Activated CD4-positive, alpha-beta T cell treated with anti-CD3 and anti-CD28 coated beads, Interleukin-2, Interleukin-6, amounts not matched to agents 100 ng/mL and 50 ng/mL, durations not matched to agents 16 hours and 8 hours (primary cell): Measurements from ENCODE around the gene KCNT1.

Experiments
- DNase-seq: peaks from one replicate; pipeline ENCODE4 v3.0.0-alpha.2; 2020

The KCNT1 gene

DNA sequence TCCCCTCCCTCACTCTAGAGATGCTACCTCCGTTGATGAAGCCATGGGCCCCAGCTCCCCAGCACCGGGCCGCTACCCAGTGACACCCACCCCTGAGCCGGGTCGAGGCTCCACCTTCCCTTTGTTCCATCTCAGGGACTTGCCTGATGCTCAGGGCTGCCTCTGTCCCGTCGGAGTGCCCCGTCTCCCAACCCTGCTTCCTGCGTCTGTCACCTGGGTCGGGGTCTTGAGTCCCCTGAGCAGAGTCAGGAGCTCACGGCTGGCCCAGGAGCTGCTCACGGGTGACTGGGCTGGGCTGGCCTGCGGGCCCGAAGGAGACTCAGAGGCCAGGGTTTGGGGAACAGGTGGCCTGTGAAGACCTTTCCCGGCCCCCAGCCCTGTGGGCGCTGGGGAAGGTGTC, 85.3 kb downstream of the KCNT1 start:
- no peak for DNase-seq

DNA sequence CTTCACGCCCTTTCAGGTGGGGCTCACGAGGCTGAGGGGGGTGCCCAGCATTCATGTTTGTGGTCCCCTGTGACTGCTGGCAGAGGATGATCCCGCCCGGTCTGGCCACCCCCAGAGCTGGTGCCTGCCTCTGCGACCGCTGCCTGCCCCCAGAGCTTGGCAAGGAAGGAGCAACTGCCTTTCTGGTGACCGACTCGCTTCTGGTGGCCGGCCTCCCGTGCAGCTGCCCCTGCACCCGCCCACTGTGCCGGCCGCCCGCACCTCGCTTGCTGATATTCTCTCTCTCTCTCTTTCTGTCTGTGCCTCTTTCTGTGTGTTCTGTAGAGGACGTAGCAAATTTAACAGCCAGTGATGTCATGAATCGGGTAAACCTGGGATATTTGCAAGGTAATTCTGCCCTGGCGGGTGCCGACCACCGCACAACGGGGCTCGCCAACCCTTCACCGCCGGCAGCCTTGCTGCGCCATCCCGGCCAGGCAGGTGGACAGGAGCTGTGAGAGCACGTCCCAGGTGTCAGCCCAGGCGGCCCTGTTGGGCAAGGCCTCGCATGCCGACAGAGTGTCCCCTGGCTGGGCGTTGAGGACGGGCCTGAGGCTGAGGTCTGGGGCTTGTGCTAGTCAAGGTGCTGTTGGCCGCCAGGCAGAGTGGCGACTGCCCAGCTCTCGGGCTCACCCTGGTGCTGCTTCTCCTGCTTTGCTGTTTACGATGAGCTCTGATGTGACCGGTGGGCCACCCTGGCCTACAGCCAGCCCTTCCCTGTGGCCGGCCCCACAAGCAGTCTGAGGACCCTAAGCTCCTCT, 86.0 kb downstream of the KCNT1 start:
- DNase-seq: no peak

DNA sequence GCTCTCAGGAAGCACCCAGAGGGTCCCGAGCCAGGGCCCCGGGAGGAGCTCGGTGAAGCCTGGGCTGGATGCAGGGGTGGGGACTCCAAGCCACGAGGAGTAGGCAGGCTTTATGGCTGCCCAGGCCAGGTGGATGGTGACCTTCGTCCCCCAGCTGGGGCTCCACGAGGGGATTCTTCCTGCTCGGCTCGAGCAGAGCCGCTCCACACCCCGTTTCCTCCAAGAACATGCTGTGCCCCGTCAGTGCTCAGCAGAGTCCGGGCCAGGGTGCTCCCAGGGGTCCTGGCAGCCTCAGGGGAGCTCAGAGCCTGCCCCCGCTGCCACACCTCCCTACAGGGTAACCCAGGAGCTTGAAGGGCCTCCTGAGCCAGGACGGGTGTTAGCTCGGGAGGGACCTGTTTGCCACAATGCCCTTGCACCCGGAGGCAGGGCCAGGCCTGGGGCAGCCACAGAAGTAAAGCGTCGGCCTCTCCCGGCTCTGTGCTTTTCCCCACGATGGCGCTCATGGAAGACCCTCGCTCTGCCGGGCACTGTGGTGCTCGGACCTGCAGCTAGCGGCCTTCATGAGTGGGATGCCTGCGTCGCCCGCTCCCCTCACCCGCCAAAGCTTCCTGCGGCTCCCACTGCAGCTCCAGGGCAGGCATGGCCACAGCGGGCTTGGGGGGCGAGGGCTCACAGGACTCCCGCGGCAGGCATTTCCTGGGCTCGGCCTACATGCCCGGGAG, 86.8 kb downstream of the KCNT1 start:
- DNase-seq: no peak

DNA sequence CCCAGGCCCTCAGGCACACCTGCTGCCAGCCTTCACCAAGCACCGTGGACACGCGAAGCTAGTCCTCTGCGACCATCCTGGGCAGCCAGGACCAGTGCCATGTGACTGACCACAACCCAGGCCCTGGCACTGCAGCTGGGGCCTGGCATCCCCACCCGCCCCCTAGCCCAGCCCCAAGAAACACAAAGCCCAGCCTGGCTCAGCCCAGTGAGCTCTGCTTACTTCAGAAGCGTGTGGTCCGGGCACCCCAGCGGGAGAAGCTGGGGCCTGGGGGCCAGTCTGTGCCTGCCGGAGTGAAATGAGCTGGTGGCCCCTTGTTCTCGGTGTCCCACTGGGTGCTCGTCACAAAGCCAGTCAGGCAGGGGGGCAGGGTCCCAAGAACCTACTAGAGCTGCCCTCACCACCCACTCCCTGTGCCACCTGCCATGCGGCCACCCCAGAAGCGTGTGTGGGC, 87.9 kb downstream of the KCNT1 start:
- no peak for DNase-seq

DNA sequence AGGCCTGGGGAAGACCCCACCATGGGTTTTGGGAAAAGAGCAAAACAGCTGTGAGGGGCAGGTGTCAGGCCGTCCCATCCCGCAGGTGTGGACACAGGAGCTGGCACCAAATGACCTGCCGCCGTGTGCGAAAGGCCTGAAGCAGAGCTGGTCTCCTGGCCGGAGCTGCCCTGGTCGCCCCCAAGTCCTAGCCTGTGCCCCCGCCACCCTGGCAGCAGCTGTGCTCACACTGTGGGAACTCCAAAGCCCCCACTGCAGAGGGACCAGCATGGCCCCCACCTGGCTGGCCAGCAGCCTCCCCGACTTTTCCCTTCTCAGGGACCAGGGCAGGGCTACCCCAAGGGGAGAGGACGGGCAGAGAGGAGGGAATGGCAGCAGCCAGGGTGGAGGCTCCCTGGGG, 88.4 kb downstream of the KCNT1 start:
- no peak for DNase-seq

DNA sequence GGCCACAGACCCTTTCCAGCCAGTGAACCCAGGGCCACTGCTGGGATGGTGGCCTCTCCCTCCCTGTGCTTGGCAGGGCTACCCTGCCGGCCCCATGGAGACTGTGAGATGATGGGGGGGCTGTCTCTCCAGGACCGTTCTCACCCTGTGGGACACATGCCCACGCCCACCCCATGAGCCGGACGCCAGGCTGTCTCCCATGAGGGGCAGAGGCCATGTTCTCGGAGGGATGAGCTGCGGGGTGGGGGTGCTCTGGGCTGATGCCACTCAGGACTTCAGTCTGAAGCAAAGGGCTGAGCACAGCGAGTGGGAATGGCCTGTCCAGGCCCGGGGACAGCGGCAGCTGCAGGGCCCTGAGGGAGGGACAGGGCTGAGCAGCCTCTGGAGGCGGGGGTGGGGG, 88.9 kb downstream of the KCNT1 start:
- DNase-seq: no peak

DNA sequence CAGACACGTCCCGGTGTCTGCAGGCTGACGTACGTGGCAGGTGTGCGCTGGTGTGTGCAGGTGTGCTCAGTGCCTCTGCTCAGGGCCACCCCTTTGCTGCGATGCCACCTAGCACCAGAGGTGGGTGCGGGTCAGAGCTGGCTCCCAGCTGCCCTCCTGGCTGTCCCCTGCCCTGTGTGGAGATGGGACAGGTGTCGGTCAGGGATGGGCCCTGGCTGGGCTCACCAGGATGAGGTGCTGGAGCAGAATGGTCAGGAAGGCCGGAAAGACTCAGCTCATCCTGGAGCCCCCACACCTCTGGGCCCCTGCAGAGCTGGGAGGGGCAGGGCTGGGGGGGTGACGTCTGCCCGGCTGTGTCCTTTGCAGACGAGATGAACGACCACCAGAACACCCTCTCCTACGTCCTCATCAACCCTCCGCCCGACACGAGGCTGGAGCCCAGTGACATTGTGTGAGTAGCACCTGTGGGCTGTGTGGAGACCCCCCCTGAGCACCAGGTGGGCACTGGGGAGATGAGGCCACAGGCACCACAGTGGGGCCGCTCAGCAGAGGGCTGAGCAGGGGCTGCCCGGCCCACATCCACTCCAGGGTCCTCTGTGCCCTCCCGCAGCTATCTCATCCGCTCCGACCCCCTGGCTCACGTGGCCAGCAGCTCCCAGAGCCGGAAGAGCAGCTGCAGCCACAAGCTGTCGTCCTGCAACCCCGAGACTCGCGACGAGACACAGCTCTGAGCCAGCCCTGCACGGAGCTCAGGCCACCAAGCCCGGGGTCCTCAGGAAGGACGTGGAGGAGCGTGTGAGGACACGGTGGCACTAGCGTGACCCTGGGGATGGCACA, 89.7 kb downstream of the KCNT1 start:
- no peak for DNase-seq

DNA sequence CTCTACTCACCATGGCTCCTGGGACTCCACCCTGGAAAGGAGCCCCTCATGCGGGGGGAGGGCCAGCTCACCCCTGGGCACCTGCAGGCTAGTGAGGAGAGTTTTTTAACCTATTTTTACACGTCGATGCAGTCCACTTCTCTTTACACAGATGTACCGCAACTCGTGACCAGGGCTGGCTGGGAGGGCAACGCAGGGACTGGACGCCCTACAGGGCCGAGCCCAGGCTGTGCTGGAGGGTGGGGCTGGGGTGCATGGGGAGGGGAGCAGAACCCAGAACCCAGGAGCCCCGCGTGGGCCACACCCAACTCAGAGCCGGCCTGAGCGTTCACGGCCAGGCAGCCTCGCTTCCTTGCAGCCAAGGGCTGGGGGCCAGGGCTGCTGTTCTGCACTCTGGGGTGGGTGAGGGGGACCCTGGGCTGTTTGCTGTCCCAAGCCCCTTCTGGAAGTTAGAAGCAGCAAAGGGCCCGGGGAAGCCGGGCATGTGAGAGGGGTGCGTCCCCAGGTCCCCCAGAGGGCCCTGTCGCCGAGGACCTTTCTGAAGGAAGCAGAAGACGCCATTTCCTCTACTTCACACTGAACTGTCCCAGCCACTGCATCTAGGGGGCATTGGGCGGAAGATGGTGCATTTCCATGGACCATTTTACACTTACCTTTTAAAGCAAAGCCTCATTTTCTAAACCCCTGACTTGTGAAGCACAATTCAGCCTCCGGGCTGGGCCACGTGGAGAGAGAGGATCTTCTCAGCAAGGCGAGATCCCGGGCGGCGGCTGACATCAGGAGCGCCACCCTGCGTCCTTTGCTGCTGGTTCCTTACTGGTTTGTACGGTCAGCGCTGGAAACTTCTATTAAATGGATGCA, 90.5 kb downstream of the KCNT1 start:
- no peak for DNase-seq

DNA sequence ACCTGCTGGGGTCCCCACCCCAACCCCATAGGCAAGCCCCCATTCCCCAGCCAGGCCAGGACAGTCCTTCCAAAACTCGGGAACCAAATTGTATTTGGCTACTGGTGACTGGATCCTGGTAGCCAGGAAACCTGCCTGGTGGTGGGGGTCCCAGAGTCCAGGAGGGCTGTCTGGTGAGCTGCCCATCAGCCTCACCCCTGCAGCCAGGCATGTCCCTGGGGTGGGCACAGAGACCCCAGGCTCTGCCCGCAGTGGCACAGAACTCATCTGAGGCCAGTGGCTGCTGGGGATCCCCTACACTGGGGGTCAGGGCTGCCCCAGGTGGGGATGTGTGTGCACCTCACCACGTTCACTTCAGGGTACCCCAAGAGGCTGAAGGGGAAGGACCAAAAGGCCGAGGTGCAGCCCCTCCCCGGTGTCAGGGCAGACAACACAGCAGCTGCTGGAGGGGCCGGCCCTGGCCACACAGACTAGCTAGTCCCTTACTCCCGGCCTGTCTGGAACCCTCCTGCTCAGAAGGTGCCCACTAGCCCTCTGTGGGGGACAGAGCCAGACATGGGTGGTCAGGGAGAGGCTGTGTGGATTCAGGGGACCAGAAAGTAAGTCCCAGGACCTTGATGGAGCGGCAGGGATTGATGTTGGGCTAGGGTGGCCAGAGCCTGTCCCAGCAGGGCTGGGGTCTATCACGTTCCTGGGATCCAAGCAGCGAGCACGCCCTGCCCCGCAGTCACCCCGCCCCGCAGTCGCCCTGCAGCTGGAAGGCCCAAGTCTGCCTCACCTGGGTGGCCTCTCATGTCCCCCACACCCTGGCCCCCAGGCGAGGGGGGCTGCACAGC, 91.5 kb downstream of the KCNT1 start:
- DNase-seq: no peak

DNA sequence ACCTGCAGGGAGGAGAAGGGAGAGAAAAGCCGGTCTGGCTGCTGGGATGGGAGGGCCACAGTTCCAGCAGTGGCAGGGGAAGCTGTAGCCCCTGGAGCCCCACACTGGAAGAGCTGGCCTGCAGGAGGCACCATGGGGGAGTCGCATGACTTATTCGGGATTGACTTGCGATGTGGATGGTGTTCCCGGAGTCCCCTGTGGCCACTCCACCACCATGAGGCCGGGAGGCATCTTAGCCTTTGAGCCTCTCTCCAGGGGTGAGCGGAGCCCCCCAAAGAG, 92.0 kb downstream of the KCNT1 start:
- DNase-seq: no peak

DNA sequence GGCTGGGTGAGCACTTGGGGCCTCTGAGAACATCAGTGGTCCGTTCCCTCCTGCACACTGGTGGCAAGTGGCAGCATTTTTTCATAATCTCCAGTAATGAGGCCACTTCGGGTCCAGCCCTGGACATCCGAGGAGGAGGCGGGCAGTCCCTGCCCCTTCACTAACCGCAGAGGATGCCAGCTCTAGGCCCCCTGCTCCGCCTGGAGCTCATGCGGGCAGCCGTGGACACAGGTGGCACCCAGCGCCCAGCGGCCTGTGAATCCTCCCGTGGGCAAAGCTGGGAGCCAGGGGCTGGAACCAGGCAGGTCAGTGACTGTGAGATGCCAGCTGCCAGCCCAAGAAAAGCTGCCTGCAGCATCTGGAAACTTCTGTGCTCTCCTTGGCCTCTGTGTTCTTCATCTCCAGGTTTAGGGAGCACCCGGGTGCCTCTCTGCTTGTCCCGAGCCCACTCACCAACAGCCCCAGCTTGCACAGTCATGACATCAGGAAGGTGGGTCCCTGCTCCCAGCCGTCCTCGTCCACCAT, 92.4 kb downstream of the KCNT1 start:
- no peak for DNase-seq

DNA sequence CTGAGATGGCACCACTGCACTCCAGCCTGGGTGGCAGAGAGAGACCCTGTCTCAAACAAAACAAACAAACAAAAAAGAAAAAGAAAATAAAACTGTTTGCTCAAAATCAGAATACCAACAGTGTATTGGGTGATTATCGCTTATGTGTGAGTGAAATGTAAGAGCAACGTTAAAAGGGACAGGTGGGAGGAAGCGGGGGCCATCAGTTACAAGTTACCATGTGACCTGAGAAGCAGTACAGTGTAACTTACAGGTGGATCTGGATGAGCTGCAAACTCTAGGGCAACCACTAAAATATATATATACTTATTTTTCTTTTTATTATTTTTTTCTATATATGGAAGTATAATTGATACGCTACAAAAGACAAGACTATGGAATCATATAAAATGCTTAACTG, 93.4 kb downstream of the KCNT1 start:
- no peak for DNase-seq

DNA sequence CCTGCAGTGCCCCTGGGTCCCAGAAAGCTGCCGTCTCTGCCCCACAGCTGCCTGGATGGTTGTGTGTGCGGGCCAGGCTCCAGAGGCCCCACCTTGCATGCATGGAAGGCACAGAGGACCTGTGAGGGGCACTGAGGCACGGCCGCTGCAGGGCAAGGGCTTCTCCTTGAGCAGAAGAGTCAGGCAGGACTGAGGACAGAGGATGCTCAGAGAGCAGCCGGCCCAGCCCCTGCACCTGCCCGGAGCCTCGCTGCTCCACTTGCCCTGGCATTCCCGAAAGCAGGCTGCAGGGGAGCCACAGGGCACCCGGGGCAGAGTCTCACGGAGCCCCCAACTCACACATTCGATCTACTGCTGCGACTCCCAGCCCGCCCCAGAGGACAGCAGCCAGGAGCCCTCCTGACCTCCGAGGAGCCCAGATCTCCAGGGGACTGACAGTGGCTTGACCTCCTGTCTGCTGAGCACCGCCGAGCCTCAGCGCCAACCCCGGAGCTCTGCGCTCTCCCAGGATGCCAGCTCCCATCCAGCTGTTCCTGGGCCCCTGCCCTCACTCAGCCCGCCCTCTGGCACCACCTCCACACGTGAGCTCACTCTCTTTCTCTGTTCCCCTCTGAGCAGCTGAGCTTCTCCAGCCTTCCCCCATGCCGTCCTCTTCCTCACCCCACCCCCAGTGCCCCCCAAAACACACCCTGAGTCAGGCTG, 95.0 kb downstream of the KCNT1 start:
- DNase-seq: no peak

DNA sequence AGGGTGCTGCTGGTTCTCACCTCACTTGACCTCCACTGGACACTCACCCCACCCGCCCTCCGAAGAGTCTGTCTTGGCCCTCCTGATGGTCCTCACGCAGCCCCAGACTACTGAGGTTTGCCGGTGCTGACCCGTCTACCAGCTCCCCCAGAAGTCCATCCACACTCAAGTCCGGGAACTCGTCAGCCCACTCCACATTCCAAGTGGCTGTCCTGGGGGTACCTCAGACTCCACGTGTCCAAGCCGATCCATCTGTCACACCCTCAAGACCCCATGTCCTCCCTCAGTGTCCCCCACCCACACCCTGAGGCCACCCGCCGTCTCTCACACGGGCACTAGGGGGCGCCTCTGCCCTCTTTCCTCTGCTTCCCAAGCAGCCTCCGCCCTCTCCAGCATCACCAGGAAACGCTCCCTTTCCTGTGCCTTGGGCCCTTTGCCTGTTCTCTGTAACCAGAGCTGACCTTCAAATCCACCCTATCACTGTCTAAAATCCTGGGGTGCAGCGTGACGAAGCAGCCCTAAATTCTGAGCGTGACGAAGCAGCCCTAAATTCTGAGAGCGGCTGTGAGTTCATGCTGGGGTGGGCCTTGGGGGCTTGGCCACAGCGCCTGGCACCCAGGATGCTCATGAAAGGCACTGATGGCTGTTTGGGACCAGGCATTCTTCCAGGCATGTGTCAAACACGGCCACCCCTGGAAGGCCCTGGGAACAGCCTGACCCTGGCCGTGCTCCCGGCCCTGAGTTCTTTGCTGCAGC, 95.7 kb downstream of the KCNT1 start:
- DNase-seq: peak; percentile 43

DNA sequence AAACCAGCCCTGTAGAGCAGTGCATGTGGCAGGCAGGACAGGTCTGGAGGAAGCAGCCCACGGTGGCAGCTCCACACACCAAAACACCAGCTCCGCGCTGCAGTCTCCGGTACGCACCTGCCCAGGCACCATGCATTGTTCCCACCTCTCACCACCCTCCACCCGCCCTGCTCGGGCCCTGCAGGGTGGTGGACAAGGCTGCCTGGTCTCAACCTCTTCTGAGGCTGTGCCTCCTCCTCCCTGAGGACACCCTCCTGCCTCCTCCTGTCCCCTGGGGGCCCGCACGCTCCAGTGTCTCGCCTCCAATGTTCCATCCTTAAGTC, 96.2 kb downstream of the KCNT1 start:
- DNase-seq: no peak

DNA sequence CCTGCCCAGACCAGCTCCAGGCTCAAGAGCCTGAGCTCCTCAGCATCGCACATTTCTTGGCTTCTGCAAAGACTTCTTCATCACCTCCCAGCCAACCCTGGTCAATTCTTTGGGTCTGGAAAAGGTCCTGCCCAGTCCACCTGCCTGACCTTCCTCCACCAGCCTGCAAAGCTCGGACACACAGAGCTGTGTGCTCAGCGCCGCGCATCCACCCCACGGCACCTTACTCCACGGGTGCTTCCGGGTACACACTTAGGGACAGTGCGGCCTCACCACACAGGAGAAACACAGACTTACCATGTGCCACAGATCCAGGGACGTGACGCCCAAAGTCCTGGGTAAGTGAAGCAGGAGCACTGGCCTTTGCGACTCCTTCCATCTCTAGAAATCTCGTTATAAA, 97.3 kb downstream of the KCNT1 start:
- DNase-seq: no peak

DNA sequence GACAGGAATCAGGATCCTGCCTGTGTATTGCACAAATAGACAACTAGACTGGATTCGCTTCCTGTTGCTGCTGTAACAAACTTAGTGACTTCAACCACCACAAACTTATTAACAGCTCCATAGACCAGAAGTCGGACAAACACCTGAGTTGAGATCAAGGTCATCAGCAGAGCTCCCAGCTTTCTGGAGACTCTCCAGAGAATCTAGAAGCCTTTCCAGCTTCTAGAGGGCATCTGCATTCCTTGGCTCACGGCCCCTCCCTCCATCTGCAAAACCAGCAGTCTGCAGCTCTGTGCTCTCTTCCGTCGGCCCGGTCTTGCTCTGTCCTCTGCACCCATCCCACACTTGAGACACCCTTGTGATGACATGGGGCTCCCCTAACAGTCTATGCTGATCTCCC, 99.1 kb downstream of the KCNT1 start:
- DNase-seq: no peak

DNA sequence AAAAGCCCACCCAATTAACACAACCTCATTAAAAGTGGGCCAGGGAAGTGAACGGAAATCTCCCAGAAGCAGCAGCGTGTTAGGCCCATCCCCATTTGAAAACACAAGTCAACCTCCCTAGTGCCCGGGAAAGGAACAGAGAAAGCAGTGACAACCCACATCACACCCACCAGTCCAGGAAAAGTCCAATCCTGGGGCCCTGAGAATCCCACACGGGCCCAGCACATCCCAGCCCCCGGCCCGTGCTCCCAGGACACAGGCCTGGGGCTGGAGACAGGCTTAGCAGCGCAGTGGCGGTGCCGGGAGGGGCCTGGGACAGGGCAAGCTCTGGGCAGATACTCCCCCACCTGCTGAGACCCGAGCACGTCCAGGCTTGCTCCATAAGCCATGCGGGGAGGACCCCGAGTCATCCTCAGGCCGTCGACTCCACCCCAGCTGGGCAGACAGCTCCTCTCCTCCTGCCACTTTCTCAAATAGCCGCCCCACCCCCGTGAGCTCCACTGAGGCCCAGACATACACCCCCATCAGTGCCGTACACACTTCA, 101.0 kb downstream of the KCNT1 start:
- DNase-seq: no peak

DNA sequence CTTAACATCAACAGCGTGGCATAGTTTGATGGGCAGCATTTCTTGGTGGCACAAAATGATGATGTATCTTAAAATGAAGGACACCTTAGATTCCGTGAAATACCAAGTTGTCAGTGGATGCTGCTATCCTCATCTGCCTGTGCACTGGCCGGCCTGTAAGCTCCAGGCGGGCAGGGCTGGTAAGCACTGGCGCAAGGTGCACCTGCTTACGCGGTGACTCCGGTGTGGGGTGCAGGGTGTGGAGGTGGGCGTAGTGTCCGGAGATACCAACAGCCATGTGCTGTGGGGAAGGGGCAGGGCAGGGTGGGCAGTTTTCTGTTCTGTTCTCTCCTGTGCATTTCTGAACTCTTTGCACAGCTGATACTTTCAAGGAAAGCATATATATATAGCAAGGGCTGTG, 101.5 kb downstream of the KCNT1 start:
- no peak for DNase-seq
